HG03558 (cell line): ENCODE results near the gene USP25.

Experiments
- ATAC-seq: cut with Tn5 transposase; IDR thresholded peaks from one replicate; pipeline ENCODE4 v1.9.1; 2021; ENCODE audit warnings: moderate number of reproducible peaks; ENCODE audit not compliant: unreplicated experiment; ENCODE audit errors: extremely low read depth

USP25 gene

GRCh38 chr21:15797577-15798363 lies 68.0 kb downstream of the USP25 start:
- ATAC-seq, result no peak

- ATAC-seq, result no peak
Measured at GRCh38 chr21:15801352-15801863, 71.6 kb downstream of the USP25 start.

GRCh38 chr21:15804247-15805005 lies 74.6 kb downstream of the USP25 start:
- ATAC-seq, result no peak

GRCh38 chr21:15809065-15809464 lies 79.3 kb downstream of the USP25 start:
- ATAC-seq, result no peak

- no peak for ATAC-seq
Measured at GRCh38 chr21:15809818-15810217, 80.0 kb downstream of the USP25 start.

GRCh38 chr21:15815285-15815684 lies 85.5 kb downstream of the USP25 start:
- ATAC-seq, result no peak

GRCh38 chr21:15820327-15820726 lies 90.5 kb downstream of the USP25 start:
- ATAC-seq, result no peak

GRCh38 chr21:15820852-15821379 lies 91.1 kb downstream of the USP25 start:
- no peak for ATAC-seq

GRCh38 chr21:15823486-15824150 lies 93.8 kb downstream of the USP25 start:
- ATAC-seq, result no peak

- ATAC-seq, result no peak
Measured at GRCh38 chr21:15825700-15826099, 95.9 kb downstream of the USP25 start.

- no peak for ATAC-seq
Measured at GRCh38 chr21:15826147-15826780, 96.5 kb downstream of the USP25 start.

- no peak for ATAC-seq
Measured at GRCh38 chr21:15826908-15827601, 97.3 kb downstream of the USP25 start.

GRCh38 chr21:15831497-15831896 lies 101.7 kb downstream of the USP25 start:
- no peak for ATAC-seq

- ATAC-seq, result no peak
Measured at GRCh38 chr21:15837645-15838044, 107.9 kb downstream of the USP25 start.

- no peak for ATAC-seq
Measured at GRCh38 chr21:15839026-15839425, 109.2 kb downstream of the USP25 start.

- ATAC-seq, result no peak
Measured at GRCh38 chr21:15839601-15840000, 109.8 kb downstream of the USP25 start.

- ATAC-seq, result no peak
Measured at GRCh38 chr21:15840406-15840805, 110.6 kb downstream of the USP25 start.

GRCh38 chr21:15841856-15842564 lies 112.2 kb downstream of the USP25 start:
- no peak for ATAC-seq

GRCh38 chr21:15842565-15842880 lies 112.7 kb downstream of the USP25 start:
- ATAC-seq, result no peak
